NCI-H2107 (cell line): ENCODE results near the gene MAP3K7CL.
"Not testable (repeated sequence)": the region's sequence is repeated elsewhere in the genome, so short reads cannot be mapped to it uniquely, and the experiment has no call there.

Experiments used
- DNase-seq: peaks from one replicate; lab custom pipeline; 2025; lab: John Stamatoyannopoulos, UW

Gene MAP3K7CL

GRCh38 chr21:29133796-29134195, 3.4 kb downstream of the MAP3K7CL start:
- DNase-seq: no peak

- DNase-seq: no peak
Observed at GRCh38 chr21:29135481-29135880, 5.0 kb downstream of the MAP3K7CL start.

- no peak for DNase-seq
Observed at GRCh38 chr21:29136033-29136432, 5.6 kb downstream of the MAP3K7CL start.

GRCh38 chr21:29144736-29145353, 14.4 kb downstream of the MAP3K7CL start:
- DNase-seq: no peak

GRCh38 chr21:29145354-29145782, 14.9 kb downstream of the MAP3K7CL start:
- DNase-seq: no peak

- no peak for DNase-seq
Observed at GRCh38 chr21:29145852-29146453, 15.5 kb downstream of the MAP3K7CL start.

- DNase-seq: no peak
Observed at GRCh38 chr21:29146726-29147125, 16.3 kb downstream of the MAP3K7CL start.

- no peak for DNase-seq
Observed at GRCh38 chr21:29148530-29148929, 18.1 kb downstream of the MAP3K7CL start.

GRCh38 chr21:29149808-29150425, 19.5 kb downstream of the MAP3K7CL start:
- no peak for DNase-seq

- no peak for DNase-seq
Observed at GRCh38 chr21:29151931-29152330, 21.5 kb downstream of the MAP3K7CL start.

- no peak for DNase-seq
Observed at GRCh38 chr21:29152916-29153315, 22.5 kb downstream of the MAP3K7CL start.

- no peak for DNase-seq
Observed at GRCh38 chr21:29154270-29154669, 23.8 kb downstream of the MAP3K7CL start.

GRCh38 chr21:29155118-29155932, 24.9 kb downstream of the MAP3K7CL start:
- DNase-seq: no peak

- DNase-seq: no peak
Observed at GRCh38 chr21:29155933-29156260, 25.5 kb downstream of the MAP3K7CL start.

- no peak for DNase-seq
Observed at GRCh38 chr21:29157080-29157479, 26.6 kb downstream of the MAP3K7CL start.

GRCh38 chr21:29159842-29160241, 29.4 kb downstream of the MAP3K7CL start:
- no peak for DNase-seq

GRCh38 chr21:29162825-29163224, 32.4 kb downstream of the MAP3K7CL start:
- DNase-seq: not testable (repeated sequence)

GRCh38 chr21:29163341-29164115, 33.1 kb downstream of the MAP3K7CL start:
- no peak for DNase-seq

GRCh38 chr21:29164323-29164942, 34.0 kb downstream of the MAP3K7CL start:
- peak; percentile 26 for DNase-seq

- DNase-seq: no peak
Observed at GRCh38 chr21:29166323-29166722, 35.9 kb downstream of the MAP3K7CL start.

GRCh38 chr21:29166853-29167252, 36.4 kb downstream of the MAP3K7CL start:
- no peak for DNase-seq

- DNase-seq: not testable (repeated sequence)
Observed at GRCh38 chr21:29167481-29167880, 37.0 kb downstream of the MAP3K7CL start.
